ENCODE data around the gene RASA3. TPM values are rescaled to one million over a fixed set of nuclear protein-coding genes. Genes with fewer than 3 reads are reported as not detected.
A peak's percentile ranks its signal among the peaks of the same experiment; 100 is the strongest.

RASA3 gene
- total RNA-seq, 1 donor from 2014 or later: 2.9 TPM

GRCh38 chr13:114002771-114003321 lies 129.6 kb downstream of the RASA3 start:
- H3K27ac ChIP-seq: no peak overlapping the region
- H3K27ac Mint-ChIP-seq: no peak overlapping the region
- H3K4me2 ChIP-seq: no peak overlapping the region
- H3F3A ChIP-seq (ENCODE audit: low read depth): no peaks in the 10 kb centered on the region
- no peaks in the 10 kb centered on the region for H3K9me3 ChIP-seq (ENCODE audit: low read depth)
- peaks cover 3% of the 10 kb centered on the region for H3K4me1 Mint-ChIP-seq
- no peaks in the 10 kb centered on the region for H3K27me3 Mint-ChIP-seq (ENCODE audit: insufficient read depth, low read depth)
- H3K27me3 ChIP-seq: no peaks in the 10 kb centered on the region
- H3K9ac ChIP-seq: no peak overlapping the region
- H3K4me1 ChIP-seq: no peaks in the 10 kb centered on the region
- H4K20me1 ChIP-seq (ENCODE audit: low read depth): no peaks in the 10 kb centered on the region
- H2AFZ ChIP-seq (replicated peaks): no peak overlapping the region
- no peak for DNase-seq (ENCODE audit: low spot score)
- TF ChIP-seq CTCF (IDR thresholded peaks at IDR 0.05): no peak
- no peak for TF ChIP-seq EZH2phosphoT487 (IDR thresholded peaks at IDR 0.05)
- no peak for TF ChIP-seq EZH2 (IDR thresholded peaks at IDR 0.05)
- H3K79me2 ChIP-seq (ENCODE audit: low read depth): no peaks in the 10 kb centered on the region
- no peak overlapping the region for H3K4me3 ChIP-seq
- peaks cover 6% of the 10 kb centered on the region for H3K36me3 Mint-ChIP-seq
- no peaks in the 10 kb centered on the region for H3K36me3 ChIP-seq
- H3K9me3 Mint-ChIP-seq: no peaks in the 10 kb centered on the region
- no peak overlapping the region for H3K4me3 Mint-ChIP-seq

- Histone ChIP-seq H3K9ac (no peak overlapping the region), H3K4me1 (no peaks in the 10 kb centered on the region), H3K9me3 (ENCODE audit: low read depth) (no peaks in the 10 kb centered on the region), H3K79me2 (ENCODE audit: low read depth) (no peaks in the 10 kb centered on the region), H4K20me1 (ENCODE audit: low read depth) (no peaks in the 10 kb centered on the region), H3K4me2 (no peak overlapping the region), H2AFZ (replicated peaks) (no peak overlapping the region), H3K27me3 (no peaks in the 10 kb centered on the region), H3K4me3 (no peak overlapping the region), H3F3A (ENCODE audit: low read depth) (no peaks in the 10 kb centered on the region), H3K36me3 (no peaks in the 10 kb centered on the region), H3K27ac (no peak overlapping the region)
- Mint-ChIP-seq H3K9me3 (no peaks in the 10 kb centered on the region), H3K27ac (no peak overlapping the region), H3K36me3 (peaks cover 7% of the 10 kb centered on the region), H3K4me3 (no peak overlapping the region), H3K4me1 (peaks cover 3% of the 10 kb centered on the region), H3K27me3 (ENCODE audit: insufficient read depth, low read depth) (no peaks in the 10 kb centered on the region)
- TF ChIP-seq EZH2phosphoT487 (IDR thresholded peaks at IDR 0.05) (no peak), EZH2 (IDR thresholded peaks at IDR 0.05) (no peak), CTCF (IDR thresholded peaks at IDR 0.05) (no peak)
- DNase-seq (ENCODE audit: low spot score): peak; percentile 43
Observed at GRCh38 chr13:114002009-114002544, 130.3 kb downstream of the RASA3 start.

GRCh38 chr13:114001331-114002008 lies 131.0 kb downstream of the RASA3 start:
- Histone ChIP-seq H3K4me3 (no peak overlapping the region), H3K4me2 (no peak overlapping the region), H3K4me1 (no peaks in the 10 kb centered on the region), H3F3A (ENCODE audit: low read depth) (no peaks in the 10 kb centered on the region), H3K36me3 (no peaks in the 10 kb centered on the region), H3K27ac (no peak overlapping the region), H3K27me3 (no peaks in the 10 kb centered on the region), H4K20me1 (ENCODE audit: low read depth) (no peaks in the 10 kb centered on the region), H3K9me3 (ENCODE audit: low read depth) (no peaks in the 10 kb centered on the region), H3K79me2 (ENCODE audit: low read depth) (no peaks in the 10 kb centered on the region), H3K9ac (no peak overlapping the region), H2AFZ (replicated peaks) (no peak overlapping the region)
- no peaks in the 10 kb centered on the region for H3K27me3 Mint-ChIP-seq (ENCODE audit: insufficient read depth, low read depth)
- no peak overlapping the region for H3K4me3 Mint-ChIP-seq
- DNase-seq (ENCODE audit: low spot score): no peak
- no peak for TF ChIP-seq CTCF (IDR thresholded peaks at IDR 0.05)
- no peak for TF ChIP-seq EZH2 (IDR thresholded peaks at IDR 0.05)
- TF ChIP-seq EZH2phosphoT487 (IDR thresholded peaks at IDR 0.05): no peak
- H3K36me3 Mint-ChIP-seq: peaks cover 8% of the 10 kb centered on the region
- no peaks in the 10 kb centered on the region for H3K9me3 Mint-ChIP-seq
- peaks cover 3% of the 10 kb centered on the region for H3K4me1 Mint-ChIP-seq
- H3K27ac Mint-ChIP-seq: no peak overlapping the region

Data from neural progenitor cell (in vitro differentiated cells).